Heart left ventricle (tissue), 16 donors: ENCODE results near the gene KIAA1217. TPM values are rescaled to one million over a fixed set of nuclear protein-coding genes. Genes with fewer than 3 reads are reported as not detected.

ENCODE experiments used
- ATAC-seq, 4 donors: fragments of 200-7000 bp; cut with Tn5 transposase; one replicate each; pipeline ENCODE4 v1.9.1; 2020 to 2022; ENCODE audit warnings: moderate library complexity in 4 of 4, mild to moderate bottlenecking in 3 of 4, moderate number of reproducible peaks in 1 of 4
- DNase-seq, 5 donors: peaks; one replicate each; pipeline ENCODE4 v3.0.0-alpha.2; 2020
- H3K27ac ChIP-seq, 12 donors: fragments of 200-600 bp; sonication (generic) in 4 of 12; one replicate each; pipeline versions ENCODE4 v1.5.0 to v1.8.0; 2016 to 2022; ENCODE audit warnings: mild to moderate bottlenecking in 2 of 12
- H3K27me3 ChIP-seq, 9 donors: fragments of 200-600 bp; sonication (generic) in 2 of 9; one replicate each; pipeline versions ENCODE4 v1.5.1 to v1.8.0; 2016 to 2022; ENCODE audit warnings: mild to moderate bottlenecking in 3 of 9
- H3K36me3 ChIP-seq, 9 donors: fragments of 200-600 bp; sonication (generic) in 2 of 9; one replicate each; pipeline versions ENCODE4 v1.5.0 to v1.8.0; 2018 to 2022; ENCODE audit warnings: mild to moderate bottlenecking in 2 of 9
- H3K4me1 ChIP-seq, 12 donors: fragments of 200-600 bp; sonication (generic) in 4 of 12; one replicate each; pipeline versions ENCODE4 v1.5.0 to v1.8.0; 2016 to 2022; ENCODE audit warnings: mild to moderate bottlenecking in 3 of 12
- H3K4me3 ChIP-seq, 12 donors: fragments of 200-600 bp; sonication (generic) in 4 of 12; one replicate each; pipeline versions ENCODE4 v1.5.0 to v1.8.0; 2017 to 2022; ENCODE audit warnings: mild to moderate bottlenecking in 9 of 12, moderate library complexity in 4 of 12
- H3K9me3 ChIP-seq, 12 donors: fragments of 200-600 bp; sonication (generic) in 4 of 12; one replicate each; pipeline versions ENCODE4 v1.5.0 to v1.8.0; 2016 to 2022; ENCODE audit warnings: mild to moderate bottlenecking in 1 of 12
- POLR2A ChIP-seq, 2 donors: fragments of 450-650 bp; IDR thresholded peaks; one replicate each; pipeline ENCODE4 v1.6.1; 2017; ENCODE audit warnings: antibody characterized with exemption in 2 of 2, mild to moderate bottlenecking in 2 of 2, moderate library complexity in 2 of 2
- WGBS, 4 donors: extraction: QIAGEN DNeasy Blood & Tissue Kit in 2 of 4; methylation state at CpG; one replicate each; pipeline versions ENCODE4 v1.1.5 to v1.1.7; 2013 to 2018; 5-methylcytosine and 5-hydroxymethylcytosine counted together
- intact Hi-C, 10 donors: fragments of 100-400 bp; cut with DNase I; formaldehyde crosslinking; loops; one replicate each; pipeline versions ENCODE4 v1.11.1 to v1.14.2; 2022
- polyA plus RNA-seq, 2 donors: library from polyadenylated mRNA; stranded (reverse); fragments of 200-250 nt; gene quantifications; one replicate each; pipeline ENCODE4 v1.2.3, GENCODE V29; 2013
- total RNA-seq, 9 donors: library from RNA; depleted of rRNA in 2 of 9; stranded (reverse); fragments of >200 nt in 2 of 9; fragmentation: NEBNext Ultra II Directional in 3 of 9; extraction: Animal tissue kit (Norgen Biotek cat#: 25700) in 3 of 9; gene quantifications; one replicate each; pipeline versions ENCODE4 v1.1.0 to v1.2.4, GENCODE V29; 2016 to 2023
- TF ChIP-seq, protein P1 (sequence below), 12 donors: fragments of 200-600 bp; sonication (generic) in 4 of 12; IDR thresholded peaks; one replicate each; pipeline versions ENCODE4 v1.5.0 to v1.8.0; 2018 to 2022; ENCODE audit warnings: antibody characterized with exemption in 12 of 12, mild to moderate bottlenecking in 5 of 12
- donor health status: ischemic (EF 13 %, LVEDD 7.1; RV severe dilation, severe dysfunction).
- donor health status: healthy with polysubstance abuse.
- donor health status: DM: no; HTN: yes; CAD: no.
- donor health status: DM: no; HTN: no; CAD: no.
- donor health status: ischemic (EF 25% LVEDD 6.9; RV normal size, moderate dysfunction).
- donor health status: ischemic (EF 25% LVEDD 5.7; RV mildly dilated, moderate dysfunction).
- donor health status: healthy.
- donor health status: DM: yes; HTN: yes; CAD: no.
- donor health status: ischemic (EF 35%, LVEDD 5.7; RV mildly dilated, moderate dysfunction).
- donor health status: nonischemic (EF 11% LVEDD 7.7; RV severe dilation, severe dysfunction).
- donor health status: DM: yes; HTN: yes; CAD: no.
- donor health status: PGD.
- donor health status: ischemic (EF 29% LVEDD 5.4; RV normal size, mild dysfunction).
- donor health status: nonischemic (EF 23%, LVEDD 6.1; RV moderate dilation, normal function).

KIAA1217 gene
- total and polyA plus RNA-seq, 11 donors: 12.7 to 66.7 (median 33.5) TPM

DNA sequence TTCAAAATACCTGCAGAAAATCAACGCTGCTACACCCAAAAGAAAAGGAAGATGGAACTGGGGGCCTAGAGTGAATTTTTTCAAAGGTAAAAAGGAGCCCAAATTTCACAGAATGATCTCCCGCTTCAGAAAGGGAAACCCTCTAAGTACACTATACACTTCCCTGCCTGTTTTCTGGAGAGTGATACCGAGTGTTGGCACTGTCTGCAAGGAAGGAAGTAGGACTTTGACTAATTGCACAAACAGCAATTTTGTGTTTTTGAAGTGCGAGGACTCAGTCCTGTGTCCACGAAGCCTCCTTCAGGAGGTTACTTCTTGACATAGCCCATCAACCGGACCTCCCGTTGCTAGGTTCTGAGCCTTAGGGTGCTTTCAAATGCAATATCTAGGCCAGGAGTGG, 106.3 kb downstream of the KIAA1217 start:
- intact Hi-C loops: no loop called here
- ATAC-seq (peak in 1 of 4 donors; percentile 28), DNase-seq (no peak)
- no peaks in the 10 kb centered on the region for H3K27me3 ChIP-seq
- TF ChIP-seq, protein P1, sequence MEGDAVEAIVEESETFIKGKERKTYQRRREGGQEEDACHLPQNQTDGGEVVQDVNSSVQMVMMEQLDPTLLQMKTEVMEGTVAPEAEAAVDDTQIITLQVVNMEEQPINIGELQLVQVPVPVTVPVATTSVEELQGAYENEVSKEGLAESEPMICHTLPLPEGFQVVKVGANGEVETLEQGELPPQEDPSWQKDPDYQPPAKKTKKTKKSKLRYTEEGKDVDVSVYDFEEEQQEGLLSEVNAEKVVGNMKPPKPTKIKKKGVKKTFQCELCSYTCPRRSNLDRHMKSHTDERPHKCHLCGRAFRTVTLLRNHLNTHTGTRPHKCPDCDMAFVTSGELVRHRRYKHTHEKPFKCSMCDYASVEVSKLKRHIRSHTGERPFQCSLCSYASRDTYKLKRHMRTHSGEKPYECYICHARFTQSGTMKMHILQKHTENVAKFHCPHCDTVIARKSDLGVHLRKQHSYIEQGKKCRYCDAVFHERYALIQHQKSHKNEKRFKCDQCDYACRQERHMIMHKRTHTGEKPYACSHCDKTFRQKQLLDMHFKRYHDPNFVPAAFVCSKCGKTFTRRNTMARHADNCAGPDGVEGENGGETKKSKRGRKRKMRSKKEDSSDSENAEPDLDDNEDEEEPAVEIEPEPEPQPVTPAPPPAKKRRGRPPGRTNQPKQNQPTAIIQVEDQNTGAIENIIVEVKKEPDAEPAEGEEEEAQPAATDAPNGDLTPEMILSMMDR (IDR thresholded peaks at IDR 0.05): no peak
- H3K9me3 ChIP-seq: no peaks in the 10 kb centered on the region
- no peak overlapping the region for H3K27ac ChIP-seq
- H3K4me1 ChIP-seq: peaks cover 0 to 17% (median 0%) of the 10 kb centered on the region in 12 donors
- H3K36me3 ChIP-seq: no peaks in the 10 kb centered on the region
- 60 to 75% (median 67%) methylated on average over 7 of the region's 7 CpGs for WGBS, 4 donors
- no peak overlapping the region for H3K4me3 ChIP-seq

DNA sequence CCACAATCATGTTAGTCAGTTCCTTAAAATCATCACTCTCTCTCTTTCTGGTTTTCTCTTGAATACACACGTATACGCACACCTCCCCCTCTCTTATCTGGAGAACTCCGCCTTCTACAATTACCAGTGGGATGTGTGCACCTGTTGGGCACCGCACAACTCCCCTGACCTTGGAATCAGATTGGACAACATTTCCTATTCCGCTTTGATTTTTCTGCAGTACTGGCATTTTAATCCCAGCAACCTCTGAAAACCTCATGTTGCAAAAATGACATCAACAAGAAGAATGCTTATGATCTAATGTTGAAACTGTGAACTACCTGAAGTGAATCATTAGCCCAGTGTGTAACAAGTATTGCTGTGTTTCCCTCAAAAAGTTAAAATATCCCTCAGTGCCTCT, 109.6 kb downstream of the KIAA1217 start:
- no peak for ATAC-seq

DNA sequence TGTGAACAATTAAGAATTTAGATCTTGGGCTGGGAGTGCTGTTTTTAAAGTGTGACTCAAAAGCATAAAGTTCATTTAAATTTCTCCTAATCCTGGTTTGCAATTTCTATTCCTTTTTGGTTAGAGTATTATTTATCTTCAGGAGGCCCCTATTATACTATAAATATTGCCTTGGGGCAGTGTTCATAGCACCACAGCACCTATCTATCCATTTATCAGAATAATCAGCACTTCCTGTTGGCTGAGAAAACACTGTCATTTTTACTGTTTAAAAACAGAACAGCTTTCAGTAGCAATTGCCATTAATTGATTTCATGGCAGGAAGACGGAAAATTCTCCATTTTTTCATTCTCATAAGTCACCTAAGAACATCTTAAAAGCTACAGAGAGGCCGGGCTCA, 111.4 kb downstream of the KIAA1217 start:
- H3K36me3 ChIP-seq: no peaks in the 10 kb centered on the region
- H3K4me1 ChIP-seq: peaks cover 0 to 14% (median 2%) of the 10 kb centered on the region in 12 donors
- ATAC-seq: no peak
- intact Hi-C loops: no loop called here
- H3K4me3 ChIP-seq: no peak overlapping the region
- H3K27me3 ChIP-seq: no peaks in the 10 kb centered on the region
- WGBS, 4 donors: 80 to 88% (median 87%) methylated on average over 2 of the region's 2 CpGs
- H3K27ac ChIP-seq: no peak overlapping the region
- H3K9me3 ChIP-seq: no peaks in the 10 kb centered on the region
- DNase-seq: no peak
- TF ChIP-seq, protein P1 (IDR thresholded peaks at IDR 0.05): no peak
- TF ChIP-seq POLR2A (IDR thresholded peaks at IDR 0.05): no peak

More for the DNA sequence above, 109.6 kb downstream of the KIAA1217 start:
- peaks cover 0 to 10% (median 0%) of the 10 kb centered on the region in 12 donors for H3K4me1 ChIP-seq
- H3K36me3 ChIP-seq: no peaks in the 10 kb centered on the region
- no peak for TF ChIP-seq POLR2A (IDR thresholded peaks at IDR 0.05)
- TF ChIP-seq, protein P1 (IDR thresholded peaks at IDR 0.05): no peak
- intact Hi-C loops: no loop called here
- no peak for DNase-seq
- 91 to 97% (median 95%) methylated on average over 5 of the region's 5 CpGs for WGBS, 4 donors
- H3K9me3 ChIP-seq: no peaks in the 10 kb centered on the region
- no peak overlapping the region for H3K4me3 ChIP-seq
- no peak overlapping the region for H3K27ac ChIP-seq
- H3K27me3 ChIP-seq: no peaks in the 10 kb centered on the region

DNA sequence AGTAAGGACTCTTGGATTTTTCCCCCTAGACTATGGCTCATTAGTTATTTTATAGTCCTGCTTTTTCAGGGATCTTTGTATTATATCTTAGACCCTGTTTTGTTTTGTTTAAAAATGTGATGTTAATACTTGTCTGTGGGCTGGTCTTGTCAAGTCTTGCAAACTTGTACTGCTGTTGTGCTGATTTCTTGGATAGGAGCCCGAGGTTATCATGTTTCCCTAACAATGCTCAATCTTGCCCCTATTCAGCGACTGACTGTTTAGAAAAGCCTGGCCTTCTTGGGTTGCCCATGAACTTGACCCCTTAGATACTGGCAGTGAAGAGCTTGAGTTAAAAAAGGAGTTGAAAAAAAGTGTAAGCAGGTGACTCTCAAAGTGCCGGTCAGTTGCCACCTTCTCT, 115.7 kb downstream of the KIAA1217 start:
- Histone ChIP-seq H3K4me1 (peaks cover 0 to 14% (median 0%) of the 10 kb centered on the region in 12 donors), H3K27me3 (no peaks in the 10 kb centered on the region), H3K27ac (no peak overlapping the region), H3K4me3 (no peak overlapping the region), H3K36me3 (peaks cover 0 to 3% (median 0%) of the 10 kb centered on the region in 9 donors), H3K9me3 (peaks cover 0 to 21% (median 9%) of the 10 kb centered on the region in 12 donors)
- intact Hi-C loops: no loop called here
- ATAC-seq: no peak
- no peak for DNase-seq
- 33 to 44% (median 42%) methylated on average over 3 of the region's 3 CpGs for WGBS, 4 donors
- TF ChIP-seq, protein P1 (IDR thresholded peaks at IDR 0.05): no peak
- TF ChIP-seq POLR2A (IDR thresholded peaks at IDR 0.05): no peak
